H1 (cell line): ENCODE measurements around the gene C14orf119. TPM values are rescaled to one million over a fixed set of nuclear protein-coding genes. Genes with fewer than 3 reads are reported as not detected.

ENCODE experiments used
- CTCF ChIA-PET: fragments of 300-600 bp; sonication (Branson Sonifier 250); formaldehyde crosslinking; loops from one replicate; lab custom pipeline; 2021; ENCODE audit not compliant: partially characterized antibody; lab: Charles Lee
- POLR2A ChIA-PET: fragments of 300-600 bp; sonication (Branson Sonifier 250); formaldehyde crosslinking; loops from one replicate; lab custom pipeline; 2021; ENCODE audit warnings: inconsistent platforms; ENCODE audit not compliant: partially characterized antibody; lab: Charles Lee
- DNase-seq, 2 experiments: peaks; one replicate each; pipeline versions ENCODE4 v3.0.0 to v3.0.0-alpha.2; 2010 to 2022; ENCODE audit warnings: low spot score in 2 of 2, low read depth in 1 of 2, mixed read lengths in 1 of 2
- FAIRE-seq: peaks from 2 replicates; lab custom pipeline; 2011; peaks lifted over from hg19 to GRCh38; lab: Jason Lieb, UNC
- H2AFZ ChIP-seq: 2 replicates; pipeline ENCODE4 v1.8.1; 2012; ENCODE audit warnings: low read length, inconsistent platforms
- H2AK5ac ChIP-seq: 2 replicates; pipeline ENCODE4 v1.6.1; 2013; ENCODE audit warnings: low read depth, low read length
- H2BK120ac ChIP-seq: replicated peaks from 2 replicates; pipeline ENCODE3; 2013; ENCODE audit warnings: low read depth, low read length, inconsistent platforms
- H2BK12ac ChIP-seq: 2 replicates; pipeline ENCODE4 v1.6.1; 2013; ENCODE audit warnings: low read depth, low read length
- H2BK15ac ChIP-seq: 2 replicates; pipeline ENCODE4 v1.6.1; 2013; ENCODE audit warnings: low read length
- H2BK20ac ChIP-seq: 2 replicates; pipeline ENCODE4 v1.6.1; 2013; ENCODE audit warnings: low read length
- H2BK5ac ChIP-seq: 2 replicates; pipeline ENCODE4 v1.6.1; 2013; ENCODE audit warnings: low read depth, low read length
- H3K14ac ChIP-seq: 2 replicates; pipeline ENCODE4 v1.6.1; 2013; ENCODE audit warnings: inconsistent platforms; ENCODE audit not compliant: insufficient read length
- H3K18ac ChIP-seq: 2 replicates; pipeline ENCODE4 v1.6.1; 2013; ENCODE audit warnings: low read length; ENCODE audit errors: extremely low read depth
- H3K23ac ChIP-seq: 2 replicates; pipeline ENCODE4 v1.6.1; 2013; ENCODE audit warnings: inconsistent platforms; ENCODE audit not compliant: insufficient read length
- H3K23me2 ChIP-seq: 2 replicates; pipeline ENCODE4 v1.6.1; 2013; ENCODE audit warnings: low read depth, low read length
- H3K27ac ChIP-seq: 2 replicates; pipeline ENCODE4 v1.6.1; 2011; ENCODE audit warnings: low read depth, low read length, inconsistent platforms
- H3K27me3 ChIP-seq, 4 experiments: replicated peaks in 1 of 4; 1 replicate in 1 of 4; 2 replicates in 3 of 4; pipeline versions ENCODE4 v1.6.1 to v1.8.1; 2011 to 2013; ENCODE audit warnings: low read length in 3 of 4, mild to moderate bottlenecking in 3 of 4, inconsistent platforms in 2 of 4, mixed read lengths in 2 of 4, moderate library complexity in 1 of 4; ENCODE audit not compliant: control insufficient read depth in 3 of 4, insufficient read depth in 3 of 4; ENCODE audit errors: extremely low read depth in 1 of 4
- H3K36me3 ChIP-seq, 4 experiments: 2 replicates each; pipeline versions ENCODE4 v1.6.1 to v1.8.1; 2011 to 2013; ENCODE audit warnings: mild to moderate bottlenecking in 4 of 4, low read length in 3 of 4, moderate library complexity in 2 of 4, control low read depth in 1 of 4, inconsistent platforms in 1 of 4; ENCODE audit not compliant: insufficient read depth in 4 of 4, control insufficient read depth in 2 of 4
- H3K4ac ChIP-seq: replicated peaks from 2 replicates; pipeline ENCODE3; 2013; ENCODE audit warnings: low read length, low read depth, mixed read lengths, inconsistent platforms; ENCODE audit not compliant: insufficient read length
- H3K4me1 ChIP-seq, 4 experiments: replicated peaks in 1 of 4; 1 replicate in 1 of 4; 2 replicates in 3 of 4; pipeline versions ENCODE4 v1.6.1 to v1.8.1; 2011 to 2013; ENCODE audit warnings: low read length in 3 of 4, inconsistent platforms in 2 of 4, mixed read lengths in 1 of 4; ENCODE audit not compliant: insufficient read depth in 4 of 4, control insufficient read depth in 3 of 4
- H3K4me2 ChIP-seq, 2 experiments: 2 replicates each; pipeline versions ENCODE4 v1.6.1 to v1.8.1; 2011 to 2013; ENCODE audit warnings: low read depth in 2 of 2, low read length in 2 of 2, control low read depth in 1 of 2, inconsistent platforms in 1 of 2, mild to moderate bottlenecking in 1 of 2; ENCODE audit not compliant: insufficient read depth in 1 of 2
- H3K4me3 ChIP-seq, 4 experiments: fragments of 200-600, 300-600 bp in 1 of 4; sonication (generic), shearing (Covaris generic), sonication (Bioruptor Twin) in 1 of 4; 2 replicates each; pipeline versions ENCODE4 v1.5.1 to v1.8.1; 2011 to 2016; ENCODE audit warnings: low read length in 4 of 4, low read depth in 3 of 4, control low read depth in 2 of 4, inconsistent platforms in 2 of 4, mild to moderate bottlenecking in 2 of 4, mixed read lengths in 1 of 4, moderate library complexity in 1 of 4; ENCODE audit not compliant: insufficient read depth in 2 of 4; ENCODE audit errors: extremely low read depth in 1 of 4
- H3K56ac ChIP-seq: replicated peaks from 2 replicates; pipeline ENCODE3; 2013; ENCODE audit warnings: low read depth, mild to moderate bottlenecking, mixed read lengths, low read length, inconsistent platforms; ENCODE audit not compliant: insufficient read length
- H3K79me1 ChIP-seq: 2 replicates; pipeline ENCODE4 v1.6.1; 2013; ENCODE audit warnings: low read depth, low read length, control low read depth
- H3K79me2 ChIP-seq, 2 experiments: 2 replicates each; pipeline versions ENCODE4 v1.6.1 to v1.8.1; 2012 to 2013; ENCODE audit warnings: low read length in 2 of 2, mild to moderate bottlenecking in 2 of 2, inconsistent platforms in 1 of 2; ENCODE audit not compliant: insufficient read depth in 2 of 2, control insufficient read depth in 1 of 2
- H3K9ac ChIP-seq, 4 experiments: replicated peaks in 1 of 4; 1 replicate in 1 of 4; 2 replicates in 3 of 4; pipeline versions ENCODE4 v1.6.1 to v1.8.1; 2011 to 2013; ENCODE audit warnings: low read depth in 3 of 4, low read length in 3 of 4, control low read depth in 2 of 4, mild to moderate bottlenecking in 2 of 4, moderate library complexity in 2 of 4, inconsistent platforms in 1 of 4; ENCODE audit errors: extremely low read depth in 1 of 4
- H3K9me3 ChIP-seq, 2 experiments: 2 replicates each; pipeline versions ENCODE4 v1.6.1 to v1.8.1; 2012 to 2013; ENCODE audit warnings: mild to moderate bottlenecking in 2 of 2, moderate library complexity in 2 of 2, control low read depth in 1 of 2, inconsistent platforms in 1 of 2, low read depth in 1 of 2, low read length in 1 of 2, mixed read lengths in 1 of 2; ENCODE audit not compliant: insufficient read depth in 2 of 2
- H4K20me1 ChIP-seq, 2 experiments: replicated peaks in 1 of 2; 2 replicates each; pipeline versions ENCODE3 to v1.8.1; 2011 to 2013; ENCODE audit warnings: inconsistent platforms in 2 of 2, low read length in 2 of 2, mild to moderate bottlenecking in 1 of 2; ENCODE audit not compliant: insufficient read depth in 2 of 2, control insufficient read depth in 1 of 2
- H4K5ac ChIP-seq: 2 replicates; pipeline ENCODE4 v1.6.1; 2013; ENCODE audit warnings: low read length, low read depth, mixed read lengths, inconsistent platforms; ENCODE audit not compliant: insufficient read length
- H4K8ac ChIP-seq: 2 replicates; pipeline ENCODE4 v1.8.0; 2013; ENCODE audit warnings: mild to moderate bottlenecking, moderate library complexity, low read length, inconsistent platforms; ENCODE audit not compliant: insufficient read depth; ENCODE audit errors: extremely low read depth
- H4K91ac ChIP-seq: replicated peaks from 2 replicates; pipeline ENCODE3; 2013; ENCODE audit warnings: low read length, mixed read lengths, inconsistent platforms; ENCODE audit not compliant: insufficient read length
- CREB1 ChIP-seq: IDR thresholded peaks from 2 replicates; pipeline ENCODE4 v1.6.1; 2012; ENCODE audit warnings: inconsistent platforms
- CTCF ChIP-seq, 3 experiments: IDR thresholded peaks; 1 replicate in 2 of 3; 2 replicates in 1 of 3; pipeline versions ENCODE4 v1.5.1 to v1.6.1; 2011; ENCODE audit warnings: low read length in 3 of 3, mild to moderate bottlenecking in 3 of 3, inconsistent platforms in 2 of 3, low read depth in 1 of 3, moderate library complexity in 1 of 3; ENCODE audit not compliant: insufficient read depth in 1 of 3; ENCODE audit errors: control extremely low read depth in 1 of 3
- JUND ChIP-seq: IDR thresholded peaks from 2 replicates; pipeline ENCODE4 v1.6.1; 2011; ENCODE audit warnings: mild to moderate bottlenecking, improper control_type of control experiment, low read length
- POU5F1 ChIP-seq: IDR thresholded peaks from 2 replicates; pipeline ENCODE4 v1.6.1; 2011; ENCODE audit warnings: low read depth, mild to moderate bottlenecking, low read length, moderate library complexity
- TAF7 ChIP-seq: optimal IDR thresholded peaks from 2 replicates; pipeline ENCODE3; 2011; ENCODE audit warnings: low read depth, mild to moderate bottlenecking, inconsistent platforms, low read length, moderate library complexity, borderline replicate concordance
- WGBS, 2 experiments: shearing (Covaris generic) in 1 of 2; methylation state at CpG; one replicate each; pipeline versions ENCODE4 v1.1.6 to v1.1.7; 2013 to 2015; ENCODE audit warnings: low lambda C conversion rate in 2 of 2, mixed read lengths in 2 of 2, inconsistent platforms in 1 of 2, low coverage in 1 of 2, missing lambda C conversion rate in 1 of 2; ENCODE audit not compliant: insufficient replicate concordance in 2 of 2, insufficient coverage in 1 of 2, insufficient read length in 1 of 2; ENCODE audit errors: extremely low coverage in 1 of 2, missing lambda C conversion rate in 1 of 2; 5-methylcytosine and 5-hydroxymethylcytosine counted together
- polyA plus RNA-seq, 7 experiments: library from polyadenylated mRNA; depleted of rRNA in 3 of 7; stranded (reverse) in 5 of 7; unstranded in 2 of 7; fragments of >200 nt in 5 of 7; fragments of 200-250 nt in 2 of 7; gene quantifications; 1 replicate in 5 of 7; 2 replicates in 1 of 7; 4 replicates in 1 of 7; pipeline versions ENCODE4 v1.2.1 to v1.2.3, GENCODE V29; 2011 to 2013; ENCODE audit warnings: missing spikeins in 2 of 7, mixed read lengths in 2 of 7
- total RNA-seq: library from RNA; stranded (reverse); fragmentation: NEBNext Ultra II Directional; extraction: Animal tissue kit (Norgen Biotek cat#: 25700); gene quantifications from 2 replicates; pipeline ENCODE4 v1.2.1, GENCODE V29; 2021

C14orf119 gene
- total and polyA plus RNA-seq, 2 of the 8 experiments (the other 6 are each of a cell fraction or from before 2014, with no cell fraction given) = 78.1 to 94.0 TPM

- Histone ChIP-seq H2BK120ac (no peak overlapping the region), H3K14ac (no peak overlapping the region), H3K79me2 (no peaks in the 10 kb centered on the region), H3K4me1 (peaks cover 0 to 14% (median 5%) of the 10 kb centered on the region in 4 experiments; a peak in 6 of 7 replicates), H3K56ac (no peak overlapping the region), H4K8ac (no peak overlapping the region), H3K9me3 (no peaks in the 10 kb centered on the region; a peak in 1 of 4 replicates), H2BK20ac (no peak overlapping the region), H2BK12ac (no peak overlapping the region), H3K4ac (no peak overlapping the region), H2AK5ac (no peak overlapping the region), H3K27ac (no peak overlapping the region), H3K36me3 (no peaks in the 10 kb centered on the region), H3K18ac (no peak overlapping the region), H3K23ac (no peak overlapping the region), H4K91ac (no peak overlapping the region), H4K20me1 (no peaks in the 10 kb centered on the region), H3K4me2 (no peak overlapping the region), H3K23me2 (no peaks in the 10 kb centered on the region; the same call in 1 of the 2 replicates), H3K79me1 (no peaks in the 10 kb centered on the region), H2BK5ac (no peak overlapping the region), H4K5ac (no peak overlapping the region), H3K27me3 (peaks cover 0 to 3% (median 0%) of the 10 kb centered on the region in 4 experiments; a peak in 2 of 7 replicates), H3K9ac (no peak overlapping the region; a peak in 1 of 7 replicates), H2BK15ac (no peak overlapping the region), H3K4me3 (no peak overlapping the region), H2AFZ (no peak overlapping the region)
- FAIRE-seq = no peak
- no peak for DNase-seq
- WGBS, 2 experiments = 89% methylated on average over 5 of the region's 5 CpGs; no CpG with 5 or more reads in 1 of the 2 experiments
- TF ChIP-seq POU5F1 (no peak), TAF7 (no peak), JUND (no peak), CTCF (IDR thresholded peaks at IDR 0.05; ENCODE audit: control extremely low read depth in 1 of 3, insufficient read depth in 1 of 3, low read depth in 1 of 3, low read length in 3 of 3) (no peak), CREB1 (no peak)
- ChIA-PET POLR2A (interaction anchor here (1.0 kb wide), 1 partner anchor 156 kb away, joined by 3 read pairs; no protein-coding TSS in a partner anchor), CTCF (interaction anchor here (0.8 to 1.0 kb wide), 3 partner anchors 18 to 71 kb away, joined by 3 to 4 read pairs (median 3); no protein-coding TSS in a partner anchor)
Observed at GRCh38 chr14:23115918-23116317, 20.6 kb downstream of the C14orf119 start.
